GM21737 (cell line): Measurements from ENCODE around the gene THEM5.
"Not testable (repeated sequence)": the region's sequence is repeated elsewhere in the genome, so short reads cannot be mapped to it uniquely, and the experiment has no call there.

Experiments used
- ATAC-seq: cut with Tn5 transposase; IDR thresholded peaks from one replicate; pipeline ENCODE4 v1.9.1; 2021; ENCODE audit warnings: mild to moderate bottlenecking, moderate library complexity; ENCODE audit not compliant: unreplicated experiment

THEM5 gene

GRCh38 chr1:151867765-151868411 lies 14.4 kb upstream of the THEM5 start:
- no peak for ATAC-seq

DNA sequence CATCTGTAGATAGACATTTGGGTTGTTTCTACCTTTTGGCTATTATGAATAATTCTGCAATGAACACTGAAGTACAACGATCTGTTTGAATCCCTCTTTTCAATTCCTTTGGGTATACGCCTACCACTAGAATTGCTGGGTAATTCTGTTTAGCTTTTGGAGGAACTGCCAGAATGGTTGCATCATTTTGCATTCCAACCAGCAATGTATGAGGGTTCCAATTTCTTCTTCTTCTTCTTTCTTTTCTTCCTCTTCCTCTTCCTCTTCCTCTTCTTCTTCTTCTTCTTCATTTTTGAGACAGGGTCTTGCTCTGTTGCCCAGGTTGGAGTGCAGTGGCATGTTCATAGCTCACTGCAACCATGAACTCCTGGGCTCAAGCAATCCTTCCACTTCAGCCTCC lies 13.8 kb upstream of the THEM5 start:
- ATAC-seq: no peak

GRCh38 chr1:151864411-151864810 lies 10.9 kb upstream of the THEM5 start:
- ATAC-seq: no peak

GRCh38 chr1:151862604-151863003 lies 9.1 kb upstream of the THEM5 start:
- ATAC-seq: no peak

- ATAC-seq: no peak
Observed at GRCh38 chr1:151860504-151861187, 7.1 kb upstream of the THEM5 start.

DNA sequence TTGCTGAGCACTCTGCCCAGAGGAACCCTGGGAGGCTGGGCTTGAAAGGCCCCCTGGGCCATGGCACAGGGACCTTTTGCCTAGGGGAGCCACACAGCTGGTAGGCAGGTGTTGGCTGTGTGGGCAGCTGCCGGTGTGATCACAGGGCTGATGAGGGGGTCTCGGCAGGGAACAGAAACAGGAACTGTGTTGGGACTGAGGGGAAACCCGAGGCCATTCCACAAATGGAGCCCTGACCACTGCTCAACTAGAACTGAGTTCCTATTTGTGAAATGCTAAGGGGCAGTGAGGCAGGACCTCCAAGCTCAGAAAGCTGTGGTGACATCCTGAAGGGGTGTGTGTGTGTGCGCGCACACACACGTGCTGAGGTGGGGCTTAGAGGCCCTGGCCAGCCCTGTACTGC lies 6.4 kb upstream of the THEM5 start:
- ATAC-seq: no peak

DNA sequence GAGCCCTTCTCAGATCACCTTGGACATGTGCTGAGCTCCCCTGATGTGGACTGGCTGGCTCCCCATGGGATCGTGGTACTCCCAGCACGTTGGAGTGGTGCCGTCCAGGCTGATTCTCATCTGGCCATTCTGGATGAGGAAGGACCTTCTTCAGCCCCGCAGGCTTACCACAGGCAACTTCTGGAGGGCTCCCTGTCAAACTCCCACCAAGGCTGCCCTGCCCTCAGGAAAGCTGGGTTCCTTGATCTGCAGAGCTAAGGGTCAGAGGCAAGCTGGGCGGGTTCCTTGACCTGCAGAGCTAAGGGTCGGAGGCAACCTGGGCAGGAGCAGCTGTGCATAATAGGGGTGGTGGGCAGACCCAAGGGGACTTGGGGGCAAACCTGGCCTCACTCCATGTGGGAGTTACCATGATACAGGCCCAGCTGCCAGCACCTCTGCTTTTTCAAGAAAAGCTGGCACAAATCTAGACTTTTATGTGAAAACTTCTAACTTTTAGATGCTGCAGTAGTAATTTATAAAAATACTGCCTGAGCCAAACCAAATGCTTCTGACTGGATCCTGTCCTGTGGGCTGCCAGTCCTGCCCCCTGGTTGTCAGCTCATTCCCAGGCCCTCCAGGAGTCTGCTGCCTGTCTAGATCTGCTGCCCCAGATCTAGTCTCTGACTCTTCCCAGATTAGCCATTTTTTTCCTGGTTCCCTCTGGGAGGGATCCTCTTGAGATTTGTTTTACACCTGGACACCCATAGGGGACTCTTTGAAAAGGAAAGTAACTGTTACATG lies 5.6 kb upstream of the THEM5 start:
- no peak for ATAC-seq

DNA sequence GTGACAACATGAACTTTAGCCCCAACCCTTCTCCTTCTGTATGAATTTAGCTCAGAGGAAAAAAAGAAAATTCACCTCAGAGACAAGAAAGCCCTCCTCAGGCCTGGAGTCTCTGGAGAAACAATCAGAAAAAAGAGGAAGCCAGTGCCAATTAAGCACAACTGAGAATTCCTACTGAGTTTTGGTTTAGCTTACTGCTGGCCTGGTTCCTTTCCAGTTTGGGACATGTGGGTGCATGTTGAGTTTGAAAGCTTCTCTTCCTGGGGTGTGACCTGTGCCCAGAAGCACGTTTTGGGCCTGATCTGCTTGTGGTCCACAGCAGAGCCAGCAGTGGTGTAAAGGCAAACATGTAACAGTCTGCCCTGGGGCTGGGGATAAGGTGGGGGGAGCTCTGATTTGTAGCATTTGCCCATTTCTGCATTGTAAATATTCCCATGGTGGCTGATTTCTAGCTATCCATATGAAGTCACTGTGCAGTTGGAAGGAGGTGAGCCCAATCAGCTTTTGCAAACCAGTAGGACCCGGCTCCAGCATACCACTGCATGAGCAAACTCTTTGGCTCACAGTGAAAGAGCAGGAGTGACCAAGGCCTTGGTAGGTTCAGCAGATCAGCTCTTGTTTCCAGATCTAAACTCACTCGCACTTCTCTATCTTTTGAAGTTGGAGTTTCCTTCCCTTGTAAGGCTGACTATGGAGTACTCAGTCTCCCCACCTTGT lies 4.7 kb upstream of the THEM5 start:
- ATAC-seq: no peak

GRCh38 chr1:151855933-151856332 lies 2.4 kb upstream of the THEM5 start:
- no peak for ATAC-seq

DNA sequence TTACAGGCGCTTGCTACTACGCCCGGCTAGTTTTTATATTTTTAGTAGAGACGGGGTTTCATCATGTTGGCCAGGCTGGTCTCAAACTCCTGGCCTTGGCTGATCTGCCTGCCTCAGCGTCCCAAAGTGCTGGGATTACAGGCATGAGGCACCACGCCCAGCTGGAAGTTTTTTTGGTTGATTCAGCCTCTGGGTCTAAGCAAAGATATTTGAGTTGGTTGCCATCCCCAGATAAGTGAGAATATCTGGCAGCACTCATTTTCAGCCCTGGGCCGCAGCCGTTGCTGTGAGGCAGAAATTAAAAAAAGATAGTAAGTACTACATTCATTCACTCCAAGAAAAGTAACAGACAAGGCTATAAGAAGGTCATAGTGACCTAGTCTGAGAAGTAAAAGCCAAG lies 2.0 kb upstream of the THEM5 start:
- ATAC-seq: not testable (repeated sequence)

- no peak for ATAC-seq
Observed at GRCh38 chr1:151854658-151855057, 1.1 kb upstream of the THEM5 start.

DNA sequence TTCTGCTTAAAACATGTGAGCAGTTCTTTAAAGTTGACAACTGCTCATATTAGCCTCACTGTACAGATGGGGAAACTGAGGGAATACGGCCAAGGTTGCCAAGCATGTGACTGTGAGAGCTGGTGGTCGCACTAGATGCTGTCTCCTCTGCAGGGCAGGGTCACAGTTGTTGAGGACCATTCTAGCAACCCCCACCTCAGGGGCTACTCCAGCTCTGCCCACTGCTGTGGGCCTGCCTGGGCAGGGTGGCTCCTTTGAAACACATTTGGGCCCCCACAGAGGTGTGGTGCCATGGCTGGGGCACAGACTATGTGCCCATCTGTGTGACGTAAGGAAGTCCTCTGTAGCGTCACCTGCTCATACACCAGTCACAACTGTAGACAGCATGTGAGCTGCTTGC lies 779 bp downstream of the THEM5 start:
- no peak for ATAC-seq

- no peak for ATAC-seq
Observed at GRCh38 chr1:151851886-151852285, 1.6 kb downstream of the THEM5 start.

GRCh38 chr1:151849871-151850270 lies 3.6 kb downstream of the THEM5 start:
- ATAC-seq: no peak

DNA sequence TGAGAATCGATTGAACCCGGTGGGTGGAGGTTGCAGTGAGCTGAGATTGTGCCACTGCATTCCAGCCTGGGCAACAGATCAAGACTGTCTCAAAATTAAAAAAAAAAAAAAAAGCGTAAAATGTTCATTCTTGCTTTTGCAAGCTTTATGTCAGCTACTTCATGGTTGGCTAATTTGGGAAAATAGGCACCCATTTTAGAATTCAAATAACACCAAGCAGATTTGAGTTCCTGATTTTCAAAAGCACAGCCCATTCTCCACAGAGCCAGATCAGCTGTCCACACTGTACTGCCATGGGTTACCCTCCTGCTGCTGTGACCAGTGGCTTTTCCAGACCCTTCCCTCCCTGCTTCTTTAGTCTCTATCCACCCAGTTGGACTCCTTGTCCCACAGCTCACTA lies 4.4 kb downstream of the THEM5 start:
- no peak for ATAC-seq

GRCh38 chr1:151847867-151848596 lies 5.5 kb downstream of the THEM5 start:
- ATAC-seq: no peak

- no peak for ATAC-seq
Observed at GRCh38 chr1:151846686-151847237, 6.8 kb downstream of the THEM5 start.

DNA sequence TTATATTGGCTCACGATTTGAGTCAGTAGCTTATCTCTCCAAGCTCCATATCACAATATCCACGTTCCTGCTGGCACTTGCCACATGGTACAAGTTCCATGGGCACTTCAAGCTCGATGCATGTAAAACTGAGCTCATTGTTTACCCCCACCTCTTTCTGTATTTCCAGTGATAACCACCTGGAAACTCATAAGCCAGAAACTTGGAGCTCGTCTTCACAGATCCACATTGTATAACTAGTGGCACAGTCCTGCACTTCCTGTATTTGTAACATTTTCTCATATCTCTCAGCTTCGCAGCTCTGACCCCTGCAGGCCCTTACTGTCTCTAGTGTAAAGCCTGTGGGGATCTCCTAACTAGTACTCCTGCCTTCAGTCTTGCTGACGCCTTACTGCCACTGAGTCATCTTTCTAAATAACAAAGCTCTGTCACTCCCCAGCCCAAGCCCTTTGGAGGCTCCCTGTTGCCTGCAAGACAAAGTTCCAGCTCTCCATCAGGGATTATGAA lies 7.4 kb downstream of the THEM5 start:
- no peak for ATAC-seq

- ATAC-seq: no peak
Observed at GRCh38 chr1:151843398-151843797, 10.1 kb downstream of the THEM5 start.

DNA sequence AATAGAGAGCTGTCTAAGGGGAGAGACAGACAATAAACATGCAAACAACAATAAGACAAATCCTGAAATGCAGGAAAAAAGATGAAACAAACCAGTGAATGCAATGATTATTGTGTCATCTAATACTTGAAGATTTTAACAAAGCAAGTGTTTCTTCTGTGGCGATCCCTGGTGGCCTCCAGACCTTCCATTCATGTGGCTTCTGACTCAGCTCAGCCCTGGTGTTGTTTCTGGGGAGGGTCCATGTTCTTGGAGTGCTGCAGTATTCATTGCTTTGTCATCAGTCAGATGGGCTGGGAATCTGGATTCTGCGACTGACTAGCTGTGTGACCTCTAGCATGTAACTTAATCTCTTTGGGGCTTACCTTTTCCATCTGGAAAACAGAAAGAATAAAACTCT lies 12.4 kb downstream of the THEM5 start:
- no peak for ATAC-seq
